GM06990 (cell line): ENCODE data around the gene MRPL48.
A peak's percentile ranks its signal among the peaks of the same experiment; 100 is the strongest.
"Not testable (repeated sequence)": the region's sequence is repeated elsewhere in the genome, so short reads cannot be mapped to it uniquely, and the experiment has no call there.

Experiments used
- DNase-seq: peaks from one replicate; pipeline ENCODE4 v3.0.0-alpha.2; 2011; ENCODE audit not compliant: insufficient read length; ENCODE audit errors: extremely low read depth
- H3K27me3 ChIP-seq: replicated peaks from 2 replicates; pipeline ENCODE4 v1.6.0; 2011; ENCODE audit warnings: low read length; ENCODE audit not compliant: control insufficient read depth, insufficient read depth
- H3K36me3 ChIP-seq: 2 replicates; pipeline ENCODE4 v1.5.1; 2011; ENCODE audit warnings: low read length; ENCODE audit not compliant: control insufficient read depth, insufficient read depth
- H3K4me3 ChIP-seq: replicated peaks from 2 replicates; pipeline ENCODE4 v1.5.1; 2011; ENCODE audit warnings: low read depth, mild to moderate bottlenecking, control low read depth, low read length
- CTCF ChIP-seq: IDR thresholded peaks from 2 replicates; pipeline ENCODE4 v1.5.1; 2011; ENCODE audit warnings: low read length, control low read depth, mild to moderate bottlenecking, inconsistent platforms; ENCODE audit not compliant: insufficient read depth, poor library complexity, severe bottlenecking

Gene MRPL48

DNA sequence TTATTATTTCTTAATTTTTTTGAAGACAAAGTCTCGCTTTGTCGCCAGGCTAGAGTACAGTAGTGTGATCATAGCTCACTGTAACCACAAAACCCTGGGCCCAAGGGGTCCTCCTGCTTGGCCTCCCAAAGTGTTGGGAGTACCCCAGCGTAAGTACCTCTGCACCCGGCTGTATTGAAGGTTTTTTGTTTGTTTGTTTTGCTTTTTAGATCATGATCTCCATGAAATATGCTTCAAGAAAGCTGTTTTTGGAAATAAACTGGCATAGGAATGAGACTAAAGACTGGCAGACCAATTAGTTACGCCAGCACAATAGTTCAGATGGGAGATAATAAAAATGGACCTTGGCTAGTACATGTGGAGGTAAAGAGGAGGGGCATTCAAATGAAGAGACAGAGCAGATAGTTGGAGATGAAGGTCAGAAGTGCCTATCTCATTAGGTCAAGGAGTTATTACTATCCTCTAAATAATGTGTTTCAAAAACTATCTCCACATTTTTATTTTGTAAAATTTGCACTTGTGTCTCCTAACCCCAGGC lies 4.1 kb upstream of the MRPL48 start:
- Histone ChIP-seq H3K4me3 (no peak overlapping the region), H3K36me3 (no peaks in the 10 kb centered on the region), H3K27me3 (no peaks in the 10 kb centered on the region)
- no peak for TF ChIP-seq CTCF
- DNase-seq = no peak

- Histone ChIP-seq H3K27me3 (no peaks in the 10 kb centered on the region), H3K4me3 (no peak overlapping the region), H3K36me3 (no peaks in the 10 kb centered on the region)
- TF ChIP-seq CTCF = no peak
- no peak for DNase-seq
Measured at GRCh38 chr11:73784080-73784634, 3.5 kb upstream of the MRPL48 start.

DNA sequence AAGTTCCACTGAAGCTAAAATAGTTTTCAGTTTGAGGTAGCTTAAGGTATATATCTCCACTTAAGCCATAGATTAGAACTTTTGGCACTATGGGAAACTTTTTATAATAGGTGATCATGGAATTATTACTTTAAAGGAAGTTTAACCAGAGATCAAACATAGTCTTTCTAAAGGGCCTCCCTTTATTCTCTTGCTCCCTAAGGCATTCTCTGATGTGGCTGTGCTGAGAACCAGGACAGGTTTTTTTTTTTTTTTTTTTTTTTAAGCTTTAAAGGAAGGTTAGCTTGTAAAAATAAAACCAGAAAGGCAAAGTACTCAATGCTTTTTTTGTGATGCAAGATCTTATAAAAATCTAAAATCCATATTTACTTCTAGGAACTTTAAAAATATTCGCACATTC lies 2.9 kb upstream of the MRPL48 start:
- H3K27me3 ChIP-seq = no peaks in the 10 kb centered on the region
- no peaks in the 10 kb centered on the region for H3K36me3 ChIP-seq
- TF ChIP-seq CTCF = no peak
- no peak for DNase-seq
- H3K4me3 ChIP-seq = no peak overlapping the region

DNA sequence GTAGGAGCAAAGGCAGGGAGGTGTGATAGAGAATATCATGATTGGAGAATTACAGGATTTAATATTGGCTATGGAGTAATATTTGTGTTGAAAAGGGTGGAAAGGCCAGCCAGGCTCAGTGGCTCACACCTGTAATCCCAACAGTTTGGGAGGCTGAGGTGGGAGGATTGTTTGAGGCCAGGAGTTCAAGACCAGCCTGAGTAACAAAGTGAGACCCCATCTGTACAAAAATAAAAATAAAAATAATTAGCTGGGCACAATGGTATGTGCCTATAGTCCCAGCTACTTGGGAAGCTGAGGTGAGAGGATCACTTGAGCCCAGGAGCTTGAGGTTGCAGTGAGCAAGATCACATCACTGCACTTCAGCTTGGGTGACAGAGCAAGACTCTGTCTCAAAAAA lies 2.2 kb upstream of the MRPL48 start:
- H3K4me3 ChIP-seq, H3K27me3 ChIP-seq, DNase-seq: not testable (repeated sequence)

GRCh38 chr11:73787051-73787642 lies 527 bp upstream of the MRPL48 start:
- no peak for TF ChIP-seq CTCF
- Histone ChIP-seq H3K36me3 (no peaks in the 10 kb centered on the region), H3K27me3 (no peaks in the 10 kb centered on the region), H3K4me3 (peak overlapping the region; percentile 76)
- no peak for DNase-seq

More for the DNA sequence above, 2.2 kb upstream of the MRPL48 start:
- not testable (repeated sequence) for H3K36me3 ChIP-seq

- Histone ChIP-seq H3K36me3 (no peaks in the 10 kb centered on the region), H3K27me3 (no peaks in the 10 kb centered on the region), H3K4me3 (no peak overlapping the region)
- no peak for DNase-seq
- TF ChIP-seq CTCF = no peak
Measured at GRCh38 chr11:73789279-73789670, 1.6 kb downstream of the MRPL48 start.
